Mucosa of stomach (tissue), 1 donor: ENCODE results near the gene CACNA2D4.

Experiments used
- H3K27me3 ChIP-seq: one replicate; pipeline ENCODE4 v1.7.0; 2013; ENCODE audit warnings: mild to moderate bottlenecking, low read length; ENCODE audit not compliant: control insufficient read depth, insufficient read depth
- H3K36me3 ChIP-seq: one replicate; pipeline ENCODE4 v1.7.0; 2013; ENCODE audit warnings: low read length; ENCODE audit not compliant: control insufficient read depth, insufficient read depth
- H3K4me1 ChIP-seq: one replicate; pipeline ENCODE4 v1.7.0; 2013; ENCODE audit warnings: mild to moderate bottlenecking, low read length; ENCODE audit not compliant: control insufficient read depth, insufficient read depth
- H3K4me3 ChIP-seq: one replicate; pipeline ENCODE4 v1.7.0; 2013; ENCODE audit warnings: low read length
- H3K9ac ChIP-seq: one replicate; pipeline ENCODE4 v1.7.0; 2013; ENCODE audit warnings: mild to moderate bottlenecking, low read length, moderate library complexity
- H3K9me3 ChIP-seq: one replicate; pipeline ENCODE4 v1.7.0; 2013; ENCODE audit warnings: mild to moderate bottlenecking, low read length, moderate library complexity; ENCODE audit not compliant: control insufficient read depth
- donor health status: Pancreatic carcinoma.

The CACNA2D4 gene

DNA sequence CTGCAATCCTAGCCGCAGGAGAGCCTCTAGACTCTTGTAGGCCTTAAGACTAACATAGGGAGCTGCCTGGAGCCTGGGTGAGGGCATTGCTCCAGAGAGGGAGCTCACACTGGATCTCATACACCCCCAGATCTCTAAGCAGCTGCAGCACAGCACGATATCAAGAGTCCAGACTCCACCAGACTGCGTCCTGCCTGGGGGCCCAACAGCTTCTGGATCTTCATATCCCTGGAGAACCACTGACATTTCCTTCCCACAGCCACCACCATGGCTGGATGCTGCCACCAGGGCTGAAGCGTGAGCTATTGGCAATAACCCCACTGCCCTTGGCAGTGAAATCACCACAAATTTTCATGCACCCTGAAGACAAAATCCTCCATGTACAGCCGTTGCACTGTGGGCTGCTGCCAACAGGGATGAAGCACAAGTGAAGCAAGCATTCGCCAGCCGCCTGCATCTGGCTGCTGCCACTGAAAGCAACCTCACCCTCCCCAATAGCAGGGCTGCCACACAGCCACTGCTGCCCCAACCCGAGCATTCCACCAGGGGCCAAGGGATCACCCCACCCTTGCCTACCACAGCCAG lies 28.2 kb downstream of the CACNA2D4 start:
- Histone ChIP-seq H3K27me3 (peaks cover 13% of the 10 kb centered on the region), H3K4me1 (peaks cover 15% of the 10 kb centered on the region), H3K4me3 (no peak overlapping the region), H3K9me3 (no peaks in the 10 kb centered on the region), H3K36me3 (no peaks in the 10 kb centered on the region), H3K9ac (no peak overlapping the region)

DNA sequence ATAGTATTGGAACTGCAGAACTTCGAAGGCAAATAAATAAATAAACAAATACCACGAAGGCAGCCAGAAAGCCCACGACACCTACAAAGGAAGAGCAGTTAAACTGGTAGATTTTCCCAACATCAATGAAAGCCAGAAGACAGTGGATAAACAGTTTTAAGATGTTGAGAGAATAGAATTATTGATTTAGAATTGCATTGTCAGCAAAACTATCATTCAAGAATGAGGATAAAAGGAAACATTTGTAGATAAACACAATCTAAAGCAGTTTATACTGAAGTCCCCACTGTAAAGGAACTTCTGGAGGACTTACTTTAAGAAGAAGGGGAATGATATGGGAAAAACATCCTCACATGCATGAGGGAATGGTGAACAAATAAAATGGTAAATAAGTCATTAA lies 29.5 kb downstream of the CACNA2D4 start:
- Histone ChIP-seq H3K27me3 (peaks cover 17% of the 10 kb centered on the region), H3K4me1 (peaks cover 23% of the 10 kb centered on the region), H3K36me3 (no peaks in the 10 kb centered on the region), H3K4me3 (no peak overlapping the region), H3K9me3 (no peaks in the 10 kb centered on the region), H3K9ac (no peak overlapping the region)

DNA sequence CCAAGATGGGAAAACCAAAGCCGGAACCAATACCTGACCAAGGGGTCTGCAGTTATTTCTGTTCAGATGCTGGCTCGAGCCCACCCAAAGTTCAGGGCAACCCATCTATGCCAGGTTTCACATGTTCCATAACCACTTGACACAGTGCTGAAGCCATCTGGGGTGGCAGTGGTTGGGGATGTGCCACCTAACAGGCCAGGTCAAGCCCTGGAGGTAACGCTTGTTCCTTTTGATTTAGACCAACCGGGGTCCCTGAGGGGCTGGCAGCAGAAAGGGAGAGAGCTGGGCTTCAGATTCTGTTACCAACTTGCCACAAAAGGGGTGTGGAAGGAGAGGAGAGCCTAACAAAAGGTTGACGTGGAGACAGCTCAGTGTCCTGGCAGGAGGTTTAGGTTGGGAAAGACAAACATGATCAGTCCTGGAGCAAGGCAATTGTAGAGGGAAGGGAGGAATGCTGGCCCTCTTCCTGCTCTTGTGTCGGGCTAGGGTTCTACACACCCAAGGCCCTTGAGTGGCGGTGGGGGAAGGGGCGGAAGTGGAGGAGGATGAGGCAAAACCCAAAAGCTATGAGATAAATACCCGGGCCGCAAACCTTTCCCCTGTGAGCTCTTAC lies 31.9 kb downstream of the CACNA2D4 start:
- Histone ChIP-seq H3K4me3 (no peak overlapping the region), H3K4me1 (peaks cover 23% of the 10 kb centered on the region), H3K9ac (no peak overlapping the region), H3K9me3 (no peaks in the 10 kb centered on the region), H3K27me3 (peaks cover 32% of the 10 kb centered on the region), H3K36me3 (no peaks in the 10 kb centered on the region)

DNA sequence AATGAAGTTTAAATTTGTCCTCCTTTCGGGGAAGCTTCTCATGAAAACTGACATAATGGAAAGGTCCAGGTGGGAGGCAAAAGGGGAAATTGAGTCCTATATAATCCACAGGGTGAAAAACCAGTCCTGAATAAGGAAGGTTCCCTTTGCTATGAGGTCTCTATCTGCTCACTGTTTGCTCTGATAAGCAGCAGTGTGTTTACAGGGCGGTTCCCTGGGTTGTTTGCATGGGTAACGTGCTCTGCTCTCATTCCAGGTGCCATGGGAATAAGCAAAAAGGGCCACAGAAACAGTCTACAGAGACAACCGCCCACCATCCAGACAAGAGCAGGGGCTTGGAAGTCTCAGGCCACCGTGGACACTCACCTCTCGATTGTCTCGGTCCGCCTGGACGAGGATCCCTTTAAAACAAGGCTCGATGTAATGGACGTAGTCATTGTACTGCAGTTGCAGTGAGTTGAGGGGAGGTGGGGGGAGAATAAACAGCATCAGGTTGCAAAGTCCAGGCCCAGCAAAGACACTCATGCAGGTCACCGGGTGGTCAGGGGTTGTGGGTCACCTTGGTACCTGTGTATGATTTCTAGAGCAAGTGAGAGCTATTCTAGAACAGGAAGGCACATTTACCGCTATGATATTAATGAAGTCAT lies 32.7 kb downstream of the CACNA2D4 start:
- no peak overlapping the region for H3K4me3 ChIP-seq
- no peaks in the 10 kb centered on the region for H3K9me3 ChIP-seq
- peaks cover 35% of the 10 kb centered on the region for H3K27me3 ChIP-seq
- H3K4me1 ChIP-seq = peaks cover 23% of the 10 kb centered on the region
- no peaks in the 10 kb centered on the region for H3K36me3 ChIP-seq
- no peak overlapping the region for H3K9ac ChIP-seq

DNA sequence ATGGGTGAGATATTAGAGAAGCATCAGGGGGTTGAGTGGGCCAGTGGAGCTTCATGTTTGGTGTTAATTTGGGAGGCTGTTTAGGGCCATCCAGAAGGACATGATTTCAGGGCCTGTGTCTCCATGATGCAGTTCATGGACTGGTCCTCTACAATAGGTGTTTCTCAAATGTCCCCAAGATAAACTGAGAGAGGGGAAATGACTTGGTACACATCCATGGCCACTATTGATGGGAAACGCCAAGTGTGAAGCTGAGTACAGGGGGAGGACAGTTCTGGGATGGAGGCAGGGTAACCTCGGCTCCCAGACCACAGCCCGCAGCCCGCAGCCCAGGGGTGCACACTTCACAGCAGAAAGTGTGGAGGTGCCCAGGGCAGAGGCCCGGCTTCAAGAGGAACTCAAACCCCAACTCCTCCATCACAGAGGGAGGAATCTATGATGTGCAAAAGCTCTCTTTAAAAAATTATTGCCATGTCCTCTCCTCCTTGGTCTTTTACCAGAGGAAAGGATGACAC lies 33.3 kb downstream of the CACNA2D4 start:
- Histone ChIP-seq H3K4me1 (peaks cover 23% of the 10 kb centered on the region), H3K36me3 (no peaks in the 10 kb centered on the region), H3K4me3 (no peak overlapping the region), H3K9me3 (no peaks in the 10 kb centered on the region), H3K27me3 (peaks cover 41% of the 10 kb centered on the region), H3K9ac (no peak overlapping the region)

DNA sequence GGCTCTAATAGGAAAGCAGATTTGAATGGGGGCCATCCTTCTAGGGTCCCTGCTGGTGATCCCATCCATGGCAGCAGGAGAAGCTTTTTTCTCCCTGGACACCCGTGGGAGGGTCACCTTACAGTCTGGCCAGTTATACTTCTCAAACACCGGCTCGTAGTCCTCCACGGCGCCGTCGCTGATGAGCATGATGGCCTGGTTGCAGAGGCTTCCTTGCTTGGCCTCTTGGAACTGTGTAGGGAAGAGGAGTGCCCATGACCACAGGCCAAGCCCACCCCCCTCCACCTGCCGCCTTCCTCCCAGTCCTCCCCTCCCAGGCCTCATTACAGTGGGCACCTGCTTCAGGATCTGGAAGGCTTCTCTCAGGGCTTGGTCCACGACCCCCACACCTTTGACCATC lies 33.8 kb downstream of the CACNA2D4 start:
- Histone ChIP-seq H3K9me3 (no peaks in the 10 kb centered on the region), H3K9ac (no peak overlapping the region), H3K4me3 (no peak overlapping the region), H3K27me3 (peaks cover 41% of the 10 kb centered on the region), H3K4me1 (peaks cover 23% of the 10 kb centered on the region), H3K36me3 (no peaks in the 10 kb centered on the region)

DNA sequence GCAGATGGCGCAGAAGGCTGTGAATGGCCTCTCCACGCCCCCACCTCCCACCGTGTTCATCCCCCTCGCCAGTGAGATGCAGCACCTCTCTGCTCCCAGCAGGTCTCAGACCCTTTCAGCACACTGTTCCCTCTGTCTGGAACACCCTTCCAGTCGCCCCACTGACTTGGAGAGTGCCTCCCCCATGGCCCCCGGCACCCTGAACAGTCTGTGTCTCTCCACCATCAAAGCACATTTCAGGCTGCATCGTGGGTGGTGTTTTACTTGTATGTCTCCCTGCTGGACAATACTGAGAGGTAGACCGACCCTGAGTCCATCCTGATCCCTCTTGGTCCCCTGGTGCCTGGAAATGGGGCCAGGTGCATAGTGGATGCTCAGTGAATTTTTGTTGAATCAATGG lies 34.9 kb downstream of the CACNA2D4 start:
- H3K4me1 ChIP-seq = peaks cover 23% of the 10 kb centered on the region
- H3K4me3 ChIP-seq = no peak overlapping the region
- H3K27me3 ChIP-seq = peaks cover 41% of the 10 kb centered on the region
- no peaks in the 10 kb centered on the region for H3K36me3 ChIP-seq
- no peaks in the 10 kb centered on the region for H3K9me3 ChIP-seq
- no peak overlapping the region for H3K9ac ChIP-seq

DNA sequence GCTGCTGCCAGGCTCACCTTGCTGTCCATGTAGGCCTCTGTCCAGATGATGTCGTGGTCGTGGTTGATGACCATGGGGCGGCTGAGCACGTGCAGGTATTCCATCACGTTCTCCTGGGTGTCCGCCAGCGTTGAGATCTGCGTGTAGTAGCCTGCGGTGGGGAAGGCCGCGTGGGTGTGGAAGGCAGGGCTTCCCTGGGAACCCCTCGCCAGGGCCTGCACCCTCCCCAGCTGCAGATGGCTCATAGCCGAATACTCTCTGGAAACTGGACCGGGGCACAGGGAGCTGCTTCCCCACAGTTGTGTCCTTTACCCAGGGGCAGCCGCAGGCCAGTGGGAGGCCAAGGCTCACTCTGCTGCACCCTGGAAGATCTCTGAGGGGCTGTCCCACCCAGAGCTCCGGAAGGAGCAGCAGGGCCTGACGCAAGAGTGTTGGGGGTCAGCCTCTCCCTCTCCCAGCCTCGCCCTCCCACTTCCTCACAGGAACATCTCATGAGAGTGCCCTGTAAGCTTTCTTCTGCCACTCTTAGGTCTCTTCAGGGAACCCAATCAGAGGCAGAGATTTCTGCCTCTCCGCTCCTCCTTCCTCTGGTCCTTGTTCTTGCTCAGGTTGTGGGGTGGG lies 35.5 kb downstream of the CACNA2D4 start:
- H3K4me1 ChIP-seq = peaks cover 23% of the 10 kb centered on the region
- H3K36me3 ChIP-seq = no peaks in the 10 kb centered on the region
- H3K27me3 ChIP-seq = peaks cover 41% of the 10 kb centered on the region
- H3K9ac ChIP-seq = no peak overlapping the region
- no peak overlapping the region for H3K4me3 ChIP-seq
- H3K9me3 ChIP-seq = no peaks in the 10 kb centered on the region

DNA sequence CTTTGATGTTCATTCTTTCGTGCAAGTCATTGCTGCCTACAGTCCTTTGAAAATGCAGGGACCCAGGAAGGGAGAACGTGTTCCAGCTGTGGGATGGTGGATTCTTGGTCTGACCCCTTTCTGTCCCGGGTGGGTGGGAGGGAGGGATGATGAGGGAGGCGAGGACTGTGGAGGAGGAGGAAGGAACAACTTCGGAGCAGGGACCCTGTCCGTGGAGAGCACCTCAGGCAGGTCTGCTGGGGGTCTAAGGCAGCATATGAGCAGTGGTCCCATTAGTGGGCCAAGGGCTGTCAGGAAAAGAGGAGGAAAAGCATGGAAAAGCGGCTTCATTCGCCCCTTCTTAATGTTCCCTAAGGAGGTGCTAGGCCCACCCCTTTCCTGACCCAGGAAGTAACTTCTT lies 36.0 kb downstream of the CACNA2D4 start:
- Histone ChIP-seq H3K9ac (no peak overlapping the region), H3K36me3 (no peaks in the 10 kb centered on the region), H3K4me3 (no peak overlapping the region), H3K27me3 (peaks cover 41% of the 10 kb centered on the region), H3K4me1 (peaks cover 23% of the 10 kb centered on the region), H3K9me3 (no peaks in the 10 kb centered on the region)

DNA sequence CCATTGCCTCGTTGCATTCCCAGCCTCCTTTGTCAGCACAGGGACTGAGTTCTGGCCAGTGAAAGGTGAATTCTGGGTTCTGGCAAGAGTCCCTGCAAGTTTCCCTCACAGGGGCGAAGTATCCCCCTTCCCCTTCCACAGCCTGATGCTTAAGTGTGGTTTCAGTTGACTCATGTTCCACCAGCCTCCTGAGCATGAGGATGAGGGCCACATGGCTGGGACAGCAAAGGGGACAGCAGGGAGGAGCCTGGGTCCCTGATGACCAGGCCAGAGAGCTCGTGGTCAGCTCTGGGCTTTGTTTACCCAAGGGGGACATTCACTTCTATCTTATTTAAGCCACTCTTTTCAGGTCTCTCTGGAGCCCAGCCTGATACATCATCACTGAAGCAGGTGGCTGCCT lies 36.5 kb downstream of the CACNA2D4 start:
- Histone ChIP-seq H3K9ac (no peak overlapping the region), H3K27me3 (peaks cover 38% of the 10 kb centered on the region), H3K9me3 (no peaks in the 10 kb centered on the region), H3K4me1 (peaks cover 23% of the 10 kb centered on the region), H3K36me3 (no peaks in the 10 kb centered on the region), H3K4me3 (no peak overlapping the region)

DNA sequence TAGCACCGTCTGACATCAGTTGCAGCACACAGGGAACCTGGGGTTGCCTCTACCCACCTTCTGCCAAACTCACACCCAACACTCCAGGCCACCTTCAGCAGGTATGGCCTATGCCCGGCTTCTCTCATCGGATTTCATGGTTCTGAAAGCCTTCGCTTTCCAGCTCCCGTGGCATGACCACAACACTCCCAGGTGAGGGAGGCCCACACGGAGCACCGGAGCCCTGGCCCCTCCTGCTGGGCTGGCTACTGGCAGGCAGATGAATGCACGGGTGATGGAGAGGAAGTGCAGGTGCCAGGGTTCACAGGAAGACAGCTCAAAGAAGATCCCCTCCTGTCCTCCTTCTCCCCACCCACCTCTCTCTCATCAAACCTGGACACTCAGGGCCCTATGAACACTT lies 37.2 kb downstream of the CACNA2D4 start:
- H3K4me3 ChIP-seq = no peak overlapping the region
- H3K9ac ChIP-seq = no peak overlapping the region
- H3K9me3 ChIP-seq = no peaks in the 10 kb centered on the region
- peaks cover 19% of the 10 kb centered on the region for H3K4me1 ChIP-seq
- H3K36me3 ChIP-seq = no peaks in the 10 kb centered on the region
- H3K27me3 ChIP-seq = peaks cover 32% of the 10 kb centered on the region

DNA sequence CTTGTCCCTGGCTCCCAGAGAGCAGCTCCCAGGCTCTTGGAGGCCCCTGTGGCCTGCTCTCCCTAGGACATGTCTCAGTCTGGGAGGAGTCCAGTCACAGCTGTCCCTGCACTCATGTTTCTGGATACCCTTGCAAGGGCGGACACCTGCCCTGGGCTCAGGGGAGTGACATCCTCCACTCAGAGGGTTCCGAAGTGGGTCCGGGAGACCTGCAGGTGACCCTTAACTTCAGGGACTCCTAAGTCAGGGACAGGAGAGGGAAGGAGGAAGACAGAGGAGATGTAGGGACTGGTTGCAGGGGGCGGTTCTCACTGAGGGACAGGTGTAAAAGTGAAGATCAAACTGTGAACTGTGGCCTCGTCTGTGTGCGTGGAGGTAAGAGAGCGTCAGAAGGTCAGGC lies 37.6 kb downstream of the CACNA2D4 start:
- H3K9me3 ChIP-seq = no peaks in the 10 kb centered on the region
- H3K9ac ChIP-seq = no peak overlapping the region
- no peaks in the 10 kb centered on the region for H3K36me3 ChIP-seq
- H3K27me3 ChIP-seq = peaks cover 30% of the 10 kb centered on the region
- peaks cover 15% of the 10 kb centered on the region for H3K4me1 ChIP-seq
- H3K4me3 ChIP-seq = no peak overlapping the region
